GM18511 (cell line): Measurements from ENCODE around the gene KIF21B.

Experiments
- ATAC-seq: cut with Tn5 transposase; IDR thresholded peaks from one replicate; pipeline ENCODE4 v1.9.1; 2021; ENCODE audit warnings: mild to moderate bottlenecking, moderate library complexity; ENCODE audit not compliant: unreplicated experiment

The KIF21B gene, protein sequence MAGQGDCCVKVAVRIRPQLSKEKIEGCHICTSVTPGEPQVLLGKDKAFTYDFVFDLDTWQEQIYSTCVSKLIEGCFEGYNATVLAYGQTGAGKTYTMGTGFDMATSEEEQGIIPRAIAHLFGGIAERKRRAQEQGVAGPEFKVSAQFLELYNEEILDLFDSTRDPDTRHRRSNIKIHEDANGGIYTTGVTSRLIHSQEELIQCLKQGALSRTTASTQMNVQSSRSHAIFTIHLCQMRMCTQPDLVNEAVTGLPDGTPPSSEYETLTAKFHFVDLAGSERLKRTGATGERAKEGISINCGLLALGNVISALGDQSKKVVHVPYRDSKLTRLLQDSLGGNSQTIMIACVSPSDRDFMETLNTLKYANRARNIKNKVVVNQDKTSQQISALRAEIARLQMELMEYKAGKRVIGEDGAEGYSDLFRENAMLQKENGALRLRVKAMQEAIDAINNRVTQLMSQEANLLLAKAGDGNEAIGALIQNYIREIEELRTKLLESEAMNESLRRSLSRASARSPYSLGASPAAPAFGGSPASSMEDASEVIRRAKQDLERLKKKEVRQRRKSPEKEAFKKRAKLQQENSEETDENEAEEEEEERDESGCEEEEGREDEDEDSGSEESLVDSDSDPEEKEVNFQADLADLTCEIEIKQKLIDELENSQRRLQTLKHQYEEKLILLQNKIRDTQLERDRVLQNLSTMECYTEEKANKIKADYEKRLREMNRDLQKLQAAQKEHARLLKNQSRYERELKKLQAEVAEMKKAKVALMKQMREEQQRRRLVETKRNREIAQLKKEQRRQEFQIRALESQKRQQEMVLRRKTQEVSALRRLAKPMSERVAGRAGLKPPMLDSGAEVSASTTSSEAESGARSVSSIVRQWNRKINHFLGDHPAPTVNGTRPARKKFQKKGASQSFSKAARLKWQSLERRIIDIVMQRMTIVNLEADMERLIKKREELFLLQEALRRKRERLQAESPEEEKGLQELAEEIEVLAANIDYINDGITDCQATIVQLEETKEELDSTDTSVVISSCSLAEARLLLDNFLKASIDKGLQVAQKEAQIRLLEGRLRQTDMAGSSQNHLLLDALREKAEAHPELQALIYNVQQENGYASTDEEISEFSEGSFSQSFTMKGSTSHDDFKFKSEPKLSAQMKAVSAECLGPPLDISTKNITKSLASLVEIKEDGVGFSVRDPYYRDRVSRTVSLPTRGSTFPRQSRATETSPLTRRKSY (N-terminal part only)

DNA sequence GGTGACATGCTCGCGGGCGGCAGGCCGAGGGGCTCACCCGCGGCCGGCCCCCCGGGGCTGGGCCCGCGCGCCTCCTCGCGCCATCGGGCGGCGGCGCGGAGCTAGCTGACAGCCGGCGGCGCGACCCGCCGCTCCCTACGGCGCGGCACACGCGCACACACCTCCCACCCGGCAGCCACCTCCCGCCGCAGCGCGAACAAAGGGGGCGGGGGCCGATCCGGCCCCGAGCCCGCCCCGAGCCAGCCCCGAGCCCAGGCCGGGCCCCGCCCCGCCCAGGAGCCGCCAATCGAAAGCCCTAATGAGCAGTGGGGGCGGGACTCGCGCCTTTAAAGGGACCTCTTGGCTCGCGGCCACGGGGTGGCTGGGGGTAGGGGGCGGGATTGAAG is at the start of gene KIF21B:
Gene KIF21B (minus strand): TSS at position 198 of the 386 bp plus-strand sequence. CDS start 331 bp downstream, outside the sequence.
- peak; percentile 62 for ATAC-seq

DNA sequence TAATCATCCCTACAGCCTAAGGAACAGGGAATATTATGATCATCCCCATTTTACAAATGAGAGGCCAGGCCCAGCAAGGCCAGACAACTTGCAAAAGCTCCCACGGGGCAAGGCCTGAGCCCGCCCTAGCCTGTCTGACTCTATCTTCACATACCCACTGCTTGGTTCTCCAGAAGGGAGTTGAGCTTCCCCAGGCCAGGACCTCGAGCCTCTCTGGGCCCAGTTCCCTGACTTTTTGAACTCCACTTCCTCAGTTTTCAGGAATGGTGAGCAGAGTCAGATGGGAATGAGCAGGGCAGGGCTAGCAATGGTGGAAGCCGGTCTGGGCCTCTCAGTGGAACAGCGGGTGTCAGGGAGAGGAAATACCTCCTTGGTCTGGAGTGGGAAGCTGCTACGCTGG is 49.4 kb upstream of the KIF21B start:
- ATAC-seq: no peak

DNA sequence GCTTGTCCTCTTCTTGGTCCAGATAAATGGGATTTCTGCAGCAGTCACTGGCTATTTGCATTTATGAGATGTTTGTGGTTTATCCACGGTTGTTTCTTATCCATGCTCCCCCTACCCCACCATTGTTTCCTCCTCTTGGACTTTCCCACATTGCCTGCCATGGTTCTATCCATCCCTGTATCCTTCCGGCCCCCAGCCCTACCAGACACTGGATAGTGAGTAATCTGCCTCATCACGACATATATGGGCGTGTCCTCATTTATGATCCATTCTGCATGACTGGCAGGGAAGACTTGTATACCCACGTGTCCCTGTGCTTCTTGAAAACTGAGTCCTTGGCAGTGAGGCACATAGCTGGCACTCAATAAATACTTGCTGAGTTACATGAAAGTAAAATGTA is 48.6 kb upstream of the KIF21B start:
- no peak for ATAC-seq

DNA sequence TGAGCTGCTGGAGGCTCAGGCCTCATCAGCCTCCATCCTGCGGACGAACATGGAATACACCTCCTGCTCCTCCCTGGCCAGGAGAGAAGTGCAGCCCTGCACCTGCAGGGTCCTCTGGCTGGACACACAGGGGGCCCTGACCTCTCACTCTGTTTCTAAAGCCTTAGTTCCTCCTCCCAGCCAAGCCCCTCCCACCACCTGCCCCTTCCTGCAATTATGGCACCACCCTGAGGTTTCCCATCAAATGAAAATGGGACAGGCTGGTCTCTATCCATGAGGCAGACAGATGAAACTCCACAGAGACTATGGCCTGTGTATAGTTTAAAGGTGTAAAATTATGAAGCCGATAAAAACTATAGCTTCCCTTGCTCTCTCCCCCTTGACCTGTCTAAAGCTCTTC is 46.1 kb upstream of the KIF21B start:
- ATAC-seq: no peak

DNA sequence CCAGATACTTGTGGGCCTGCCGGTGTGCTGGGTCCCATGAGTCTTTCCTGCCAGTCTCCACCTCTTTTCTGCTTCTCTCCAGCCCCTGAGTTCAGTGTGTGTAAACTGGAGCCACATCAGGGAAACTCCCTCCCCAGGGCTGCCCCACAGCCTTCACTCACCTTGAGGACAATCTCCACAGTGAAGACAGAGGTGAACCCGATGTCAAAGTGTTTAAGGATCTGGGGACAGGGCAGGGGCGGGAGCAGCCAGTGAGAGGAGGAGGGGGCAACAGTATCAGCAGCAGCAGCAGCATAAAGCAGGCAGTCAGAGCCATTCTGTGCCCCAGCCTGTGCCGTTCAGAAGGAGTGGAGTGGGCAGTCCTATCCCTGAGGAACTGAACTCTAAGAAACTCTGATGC is 45.5 kb upstream of the KIF21B start:
- ATAC-seq: no peak

DNA sequence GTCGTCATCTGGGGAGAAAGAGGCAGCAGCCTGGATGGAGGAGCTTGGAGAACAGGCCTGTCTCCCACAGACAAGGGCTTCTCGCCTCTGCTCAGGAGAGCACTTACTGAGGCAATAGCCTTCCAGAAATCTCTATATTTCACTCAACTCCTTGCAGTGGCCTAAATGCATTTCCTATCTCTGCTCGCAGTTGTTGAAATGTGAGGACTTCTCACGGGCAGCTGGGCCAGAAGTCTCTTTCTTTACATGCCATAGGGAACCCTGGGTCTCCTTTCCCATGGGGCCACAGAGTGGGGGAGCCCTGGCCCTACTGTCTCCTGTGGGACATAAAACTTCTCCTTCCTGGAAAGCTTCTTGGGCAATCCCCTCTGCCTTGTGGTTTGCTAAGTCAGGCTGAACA is 43.5 kb upstream of the KIF21B start:
- ATAC-seq: no peak

DNA sequence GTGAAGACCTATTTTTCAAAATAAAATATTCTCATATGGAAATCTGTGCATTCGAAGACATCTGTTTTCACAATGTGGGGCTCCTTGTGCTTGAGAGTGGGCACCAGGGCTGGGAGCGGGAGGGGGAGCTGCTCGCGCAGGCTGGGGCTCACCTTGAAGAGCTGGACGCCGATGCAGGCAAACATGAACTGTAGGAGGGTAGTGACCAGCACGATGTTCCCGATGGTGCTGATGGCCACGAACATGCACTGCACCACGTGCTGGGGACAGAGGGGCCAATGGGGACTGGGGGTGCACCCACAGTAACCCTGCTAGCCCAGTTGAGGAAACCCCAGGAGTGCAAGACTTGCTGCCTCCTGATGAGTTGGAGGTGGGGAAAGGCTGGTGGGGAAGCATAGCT is 42.2 kb upstream of the KIF21B start:
- ATAC-seq: no peak

DNA sequence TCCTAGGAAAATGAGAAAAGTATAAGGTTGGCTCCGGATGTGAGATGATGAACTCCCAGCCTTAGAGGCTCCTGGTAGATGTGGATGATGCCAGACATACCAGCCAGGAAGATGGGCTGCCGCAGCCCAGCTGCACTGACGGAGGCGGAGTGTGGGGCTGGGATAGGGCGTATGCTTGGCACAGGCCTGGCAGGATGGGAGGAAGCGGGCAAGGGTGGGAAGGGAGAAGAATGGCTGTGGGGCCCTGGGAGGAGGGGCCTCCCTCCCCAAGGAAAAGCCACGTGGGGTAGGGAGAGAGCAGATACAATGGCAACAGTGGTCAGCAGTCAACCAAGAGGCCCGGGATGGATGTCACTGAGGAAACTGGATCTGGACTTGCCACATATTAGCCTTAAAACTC is 41.3 kb upstream of the KIF21B start:
- no peak for ATAC-seq

DNA sequence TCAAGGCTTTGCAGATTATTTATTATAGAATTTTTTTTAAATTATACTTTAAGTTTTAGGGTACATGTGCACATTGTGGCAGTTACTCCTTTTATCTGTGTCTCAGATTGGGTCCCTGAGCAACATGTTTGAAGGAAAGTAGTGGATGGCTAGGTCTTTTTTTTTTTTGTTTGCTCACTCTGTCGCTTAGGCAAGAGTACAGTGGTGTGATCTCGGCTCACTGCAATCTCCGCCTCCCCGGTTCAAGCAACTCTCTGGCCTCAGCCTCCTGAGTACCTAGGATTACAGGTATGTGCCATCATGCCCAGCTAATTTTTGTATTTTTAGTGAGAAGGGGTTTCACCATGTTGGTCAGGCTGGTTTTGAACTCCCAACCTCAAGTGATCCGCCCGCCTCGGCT is 39.6 kb upstream of the KIF21B start:
- no peak for ATAC-seq

DNA sequence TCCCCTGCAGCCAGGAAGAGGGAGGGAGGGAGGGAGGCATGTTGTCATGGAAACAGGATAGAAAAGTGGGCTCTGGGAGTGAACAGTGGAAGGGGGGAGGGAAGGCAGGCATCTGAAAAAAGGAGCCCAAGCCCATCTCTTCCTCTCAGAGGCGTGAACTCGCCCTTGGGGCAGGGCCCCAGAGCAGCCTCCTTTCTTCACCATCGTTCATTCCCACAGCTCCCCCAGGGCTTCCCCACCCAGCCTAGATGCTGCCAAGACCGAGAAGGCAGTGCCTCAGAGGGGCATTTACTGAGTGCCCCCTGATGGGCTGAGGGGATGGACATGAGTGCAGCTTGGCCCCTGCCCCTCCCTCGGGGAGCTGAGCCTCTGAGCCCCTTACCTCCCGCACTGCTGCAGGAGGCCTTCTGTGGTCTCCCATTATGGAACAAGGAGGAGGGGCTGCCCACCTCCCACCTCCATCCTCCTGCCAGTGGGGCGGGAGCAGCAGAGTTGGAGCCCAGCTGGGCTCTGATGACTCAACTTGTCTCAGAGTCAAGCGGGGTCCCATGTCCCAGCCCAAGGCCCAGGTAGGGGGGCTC is 39.1 kb upstream of the KIF21B start:
- ATAC-seq: no peak

DNA sequence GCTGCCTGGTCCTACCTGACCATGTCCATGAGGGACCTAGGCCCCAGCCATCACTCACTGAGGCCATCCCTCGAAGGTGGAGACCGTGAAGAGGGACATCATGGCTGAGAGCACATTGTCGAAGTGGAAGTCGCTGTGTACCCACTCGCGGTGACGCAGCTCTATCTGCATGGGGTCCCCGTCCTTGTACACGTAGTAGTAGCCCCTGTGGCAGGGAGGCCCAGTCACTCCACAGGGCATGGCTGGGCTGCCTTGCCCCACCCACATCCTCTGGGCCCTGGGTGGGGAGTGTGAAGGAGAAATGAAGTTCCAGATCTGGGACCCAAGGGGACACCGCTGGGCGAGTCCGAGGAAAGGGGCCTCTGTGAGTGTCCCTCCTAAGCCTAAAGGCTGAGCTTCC is 38.4 kb upstream of the KIF21B start:
- no peak for ATAC-seq

DNA sequence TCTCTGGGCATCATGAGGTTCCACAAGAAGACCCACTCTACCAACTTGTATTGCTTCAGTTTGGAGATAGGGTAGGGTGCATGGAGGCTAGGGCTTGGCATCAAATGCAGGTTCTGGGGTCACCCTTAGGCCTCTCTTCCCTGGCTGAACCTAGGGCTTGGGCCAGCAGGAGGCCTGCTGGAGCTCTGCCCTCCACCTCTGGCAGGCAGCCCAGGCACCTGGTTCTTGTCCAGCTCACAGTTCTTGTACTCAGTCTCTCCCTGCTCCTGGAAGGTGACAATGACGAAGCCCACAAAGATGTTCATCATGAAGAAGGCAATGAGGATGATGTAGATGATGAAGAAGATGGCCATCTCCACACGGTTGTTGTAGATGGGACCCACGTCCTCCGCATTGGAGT is 37.5 kb upstream of the KIF21B start:
- ATAC-seq: no peak

DNA sequence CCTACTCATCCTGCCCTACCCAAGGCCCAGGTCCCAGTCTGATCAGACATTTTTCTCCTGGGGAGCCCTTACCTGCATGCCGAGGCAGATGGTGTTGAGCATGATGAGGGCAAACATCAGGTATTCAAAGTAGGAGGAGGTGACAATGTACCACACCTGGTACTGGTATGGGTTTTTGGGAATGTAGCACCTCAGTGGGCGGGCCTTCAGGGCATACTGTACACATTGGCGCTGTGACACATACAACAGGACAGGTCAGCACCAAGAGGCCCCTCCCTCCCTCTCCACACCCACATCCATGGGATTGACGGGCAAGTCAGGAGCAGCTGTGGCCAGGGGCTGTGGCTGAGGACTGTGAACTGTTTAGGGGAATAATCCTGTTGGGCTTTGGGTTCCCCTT is 37.1 kb upstream of the KIF21B start:
- no peak for ATAC-seq

DNA sequence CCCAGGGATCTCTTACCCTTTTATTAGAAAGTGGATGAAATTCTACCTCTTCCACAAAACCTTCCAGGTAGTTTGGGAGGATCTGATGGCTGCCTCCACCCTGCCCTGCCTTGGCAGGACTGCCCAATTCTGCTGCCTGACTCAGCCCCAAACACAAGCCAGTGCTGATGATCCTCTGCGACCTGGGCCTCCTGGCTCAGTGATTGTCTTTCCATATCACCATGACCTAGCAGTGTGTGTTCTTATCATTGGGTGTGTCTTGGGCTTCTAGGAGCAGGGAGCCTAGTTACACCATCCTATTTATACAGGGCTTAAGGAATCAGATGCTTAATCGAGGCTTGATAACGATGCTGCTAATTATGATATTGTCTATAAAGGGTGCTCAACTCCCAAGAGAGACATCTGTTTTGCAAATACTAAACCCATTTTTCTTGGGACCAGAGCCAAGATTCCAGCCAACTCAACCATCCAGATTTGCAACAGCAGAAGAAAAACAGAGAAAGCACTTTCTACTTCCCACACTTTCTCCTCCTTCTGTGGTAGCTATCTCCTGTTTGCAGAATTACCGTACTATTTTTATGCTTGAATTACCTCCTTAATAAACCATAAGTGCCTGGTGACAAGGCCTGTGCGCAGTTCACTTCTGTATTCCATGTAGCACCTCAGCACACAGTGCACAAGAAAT is 36.5 kb upstream of the KIF21B start:
- ATAC-seq: no peak

DNA sequence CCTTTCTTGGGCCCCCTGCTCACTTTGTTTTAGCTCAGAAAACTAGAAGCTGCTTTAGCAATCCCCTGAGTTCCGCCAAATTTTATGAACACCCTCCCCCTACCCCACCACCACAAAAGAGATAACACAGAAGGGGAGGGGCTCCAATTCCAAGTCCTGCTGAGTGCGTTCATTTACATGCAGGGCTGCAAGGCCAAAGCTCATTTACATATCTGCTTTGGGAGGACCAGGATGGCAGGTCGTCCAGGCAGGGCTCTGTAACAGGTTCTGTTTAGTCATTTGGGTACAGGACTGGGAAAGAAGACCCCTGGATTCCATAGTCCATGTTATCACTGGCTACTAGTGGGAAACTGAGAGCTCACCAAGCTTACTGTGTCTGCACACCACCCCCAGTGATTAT is 35.9 kb upstream of the KIF21B start:
- no peak for ATAC-seq

DNA sequence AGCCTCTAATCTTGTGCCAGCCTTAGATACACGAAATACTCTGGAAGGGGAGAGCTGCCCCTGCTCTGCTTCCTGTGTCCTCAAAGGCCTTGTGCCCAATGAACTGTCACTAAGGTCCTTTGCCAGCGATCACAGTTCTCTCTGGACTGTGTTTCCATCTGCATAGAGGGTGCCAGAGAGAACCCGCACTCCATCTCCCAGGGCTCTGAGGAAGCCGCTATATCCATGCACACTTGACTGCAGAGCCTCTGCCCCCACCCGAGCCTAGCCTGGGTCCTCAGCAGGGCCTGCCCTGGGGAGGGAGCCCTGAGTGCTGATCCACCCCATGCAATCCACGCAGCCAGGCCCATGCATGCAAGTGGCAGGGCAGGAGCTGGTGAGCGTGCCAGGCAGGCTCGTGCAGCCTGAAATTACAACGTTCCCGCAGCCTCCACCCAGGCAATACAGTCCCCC is 30.6 kb upstream of the KIF21B start:
- ATAC-seq: no peak

DNA sequence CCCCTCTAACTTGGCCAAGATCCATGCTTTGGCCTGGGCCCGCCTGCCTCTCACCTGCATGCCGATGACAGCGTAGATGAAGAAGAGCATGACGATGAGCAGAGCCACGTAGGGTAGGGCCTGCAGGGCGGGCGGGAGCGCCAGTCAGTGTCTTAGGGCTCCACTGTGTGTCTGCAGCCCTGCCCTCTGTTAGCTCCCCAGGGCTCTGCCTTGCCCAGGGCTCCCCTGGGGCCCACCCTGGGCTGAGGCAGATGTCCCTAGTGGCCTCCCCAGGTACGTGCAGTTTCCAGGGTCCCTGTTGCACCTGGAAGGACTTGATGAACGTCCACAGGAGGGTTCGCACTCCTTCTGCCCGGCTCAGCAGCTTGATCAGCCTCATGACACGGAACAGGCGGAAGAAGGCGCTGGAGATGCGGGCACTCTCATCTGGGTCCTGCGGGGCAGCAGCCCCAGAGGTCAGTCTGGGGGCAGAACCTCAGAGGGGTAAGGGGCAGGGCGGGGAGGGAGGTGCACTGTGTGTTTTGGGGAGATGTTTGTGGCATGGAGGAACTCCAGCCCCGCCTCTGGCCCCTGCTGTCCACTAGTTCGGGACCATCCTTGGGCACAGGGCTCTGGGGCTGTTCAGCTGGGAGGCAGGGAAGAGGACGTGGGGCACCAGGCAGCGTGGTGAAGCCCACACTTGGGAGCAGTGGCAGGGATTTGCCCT is 29.8 kb upstream of the KIF21B start:
- no peak for ATAC-seq

DNA sequence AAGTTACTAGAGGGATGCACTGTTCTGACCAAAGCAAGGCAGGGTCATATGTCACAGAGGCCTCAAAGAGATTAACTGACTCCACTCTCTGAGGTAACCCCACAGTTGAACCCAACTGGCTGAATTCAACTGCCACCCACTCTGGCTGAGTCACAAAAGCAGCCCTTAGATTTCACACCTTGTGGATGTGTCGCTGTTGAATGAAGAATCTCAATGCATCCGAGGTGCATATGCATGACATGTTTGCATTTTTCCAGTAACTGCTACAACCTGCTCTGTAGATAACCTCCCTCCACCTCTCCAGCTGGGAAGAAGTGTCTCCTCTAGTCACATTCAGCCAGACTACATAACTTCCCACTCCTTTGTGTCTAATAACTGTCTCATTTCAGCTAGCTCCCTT is 27.9 kb upstream of the KIF21B start:
- no peak for ATAC-seq

DNA sequence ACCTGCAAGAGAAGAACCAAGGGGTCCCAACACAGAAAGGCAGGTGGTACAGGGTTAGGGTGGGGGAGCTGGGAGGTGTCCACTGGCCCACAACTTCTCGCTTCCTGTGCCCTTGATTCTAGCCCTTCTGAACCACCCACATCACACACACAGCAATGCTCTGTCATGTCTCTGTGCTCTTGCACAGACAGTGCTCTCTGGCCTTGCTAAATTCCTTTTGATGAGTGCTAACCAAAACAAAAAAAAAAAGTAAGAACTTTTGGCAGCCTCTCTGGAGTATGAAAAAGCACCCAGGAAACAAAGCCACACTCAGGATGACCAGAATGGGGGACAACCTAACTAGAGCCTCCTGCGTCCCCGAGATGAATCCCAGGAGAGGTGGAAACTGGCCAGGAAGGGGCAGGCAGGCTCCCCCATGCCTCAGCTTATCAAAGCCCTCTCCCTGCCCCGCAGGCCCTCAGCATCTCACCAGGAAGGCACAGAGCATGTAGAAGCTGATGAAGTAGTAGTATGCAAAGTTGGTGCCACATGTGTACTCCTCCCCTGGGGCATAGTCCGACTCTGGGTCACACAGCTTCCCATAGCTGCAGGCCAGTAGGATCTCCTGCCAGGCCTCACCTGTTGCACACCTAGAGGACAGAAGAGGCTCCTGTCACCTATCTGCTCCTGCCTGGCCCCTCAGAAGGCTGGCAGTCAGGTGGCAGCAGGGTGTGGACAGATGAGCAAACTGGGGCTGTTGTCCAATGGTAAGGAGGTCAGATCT is 27.2 kb upstream of the KIF21B start:
- no peak for ATAC-seq
